GM12878 (cell line): ENCODE results near the gene COL3A1. TPM values are rescaled to one million over a fixed set of nuclear protein-coding genes. Genes with fewer than 3 reads are reported as not detected.

ENCODE experiments used
- ATAC-seq: fragments of 200-7000 bp; cut with Tn5 transposase; 3 replicates; pipeline ENCODE4 v1.9.1; 2020; ENCODE audit warnings: mild to moderate bottlenecking, moderate library complexity
- BruUV-seq: library from RNA; stranded (reverse); fragments of 400-500 nt; replicated peaks from 2 replicates; lab custom pipeline; 2021; lab: Mats Ljungman, UMichigan
- CTCF ChIA-PET: fragments of 300-600 bp; sonication (Branson Sonifier 250); formaldehyde crosslinking; extraction: SDS; loops from one replicate; lab custom pipeline; 2021; ENCODE audit warnings: inconsistent platforms; lab: Yijun Ruan, JAX
- POLR2A ChIA-PET: fragments of 350-600 bp; formaldehyde crosslinking; extraction: SDS; loops from one replicate; lab custom pipeline; 2021; ENCODE audit warnings: inconsistent platforms; lab: Charles Lee
- RAD21 ChIA-PET: fragments of 300-600 bp; sonication (Branson Sonifier 250); formaldehyde crosslinking; loops from one replicate; lab custom pipeline; 2023; ENCODE audit warnings: antibody characterized with exemption; ENCODE audit not compliant: unreplicated experiment; lab: Charles Lee
- SMC1A ChIA-PET: fragments of 300-600 bp; sonication (Branson Sonifier 250); formaldehyde crosslinking; loops from one replicate; lab custom pipeline; 2023; ENCODE audit not compliant: unreplicated experiment, uncharacterized antibody; lab: Charles Lee
- DNase-seq: peaks from one replicate; pipeline ENCODE4 v3.0.0-alpha.2; 2011; ENCODE audit warnings: low read depth, low spot score
- FAIRE-seq: peaks from 3 replicates; lab custom pipeline; 2011; peaks lifted over from hg19 to GRCh38; lab: Jason Lieb, UNC
- H2AFZ ChIP-seq: 2 replicates; pipeline ENCODE4 v1.6.0; 2011; ENCODE audit warnings: low read depth, low read length, control low read depth; ENCODE audit not compliant: control insufficient read depth
- H3K27ac ChIP-seq: 2 replicates; pipeline ENCODE4 v1.5.1; 2011; ENCODE audit warnings: control low read depth; ENCODE audit not compliant: control insufficient read depth, insufficient read depth
- H3K27me3 ChIP-seq, 2 experiments: replicated peaks in 1 of 2; 2 replicates each; pipeline versions ENCODE4 v1.6.0 to v1.6.1; 2011; ENCODE audit warnings: low read length in 1 of 2; ENCODE audit not compliant: control insufficient read depth in 2 of 2, insufficient read depth in 2 of 2
- H3K36me3 ChIP-seq, 2 experiments: 2 replicates each; pipeline ENCODE4 v1.5.1; 2011; ENCODE audit warnings: low read length in 1 of 2; ENCODE audit not compliant: control insufficient read depth in 2 of 2, insufficient read depth in 2 of 2
- H3K4me1 ChIP-seq: 2 replicates; pipeline ENCODE4 v1.6.1; 2011; ENCODE audit warnings: mild to moderate bottlenecking, low read length, moderate library complexity, mixed read lengths; ENCODE audit not compliant: control insufficient read depth, insufficient read depth
- H3K4me2 ChIP-seq: 2 replicates; pipeline ENCODE4 v1.6.0; 2011; ENCODE audit warnings: control low read depth; ENCODE audit not compliant: control insufficient read depth, insufficient read depth
- H3K4me3 ChIP-seq: fragments of 200-600 bp; sonication (generic); 2 replicates; pipeline ENCODE4 v1.5.1; 2016
- H3K79me2 ChIP-seq: 2 replicates; pipeline ENCODE4 v1.6.0; 2011; ENCODE audit warnings: low read length; ENCODE audit not compliant: control insufficient read depth, insufficient read depth
- H3K9ac ChIP-seq: 2 replicates; pipeline ENCODE4 v1.8.0; 2011; ENCODE audit warnings: low read length, control low read depth, mixed read lengths; ENCODE audit not compliant: control insufficient read depth, insufficient read depth
- H3K9me3 ChIP-seq: replicated peaks from 3 replicates; pipeline ENCODE4 v1.5.1; 2011; ENCODE audit warnings: mild to moderate bottlenecking, low read length; ENCODE audit not compliant: control insufficient read depth, insufficient read depth
- H4K20me1 ChIP-seq: 2 replicates; pipeline ENCODE4 v1.6.0; 2011; ENCODE audit not compliant: control insufficient read depth, insufficient read depth
- CEBPB ChIP-seq, 2 experiments: fragments of 150-350 bp in 1 of 2; IDR thresholded peaks; 2 replicates each; pipeline ENCODE4 v1.6.1; 2012 to 2014; ENCODE audit warnings: low read depth in 2 of 2, low read length in 2 of 2, borderline replicate concordance in 1 of 2, inconsistent platforms in 1 of 2
- E2F4 ChIP-seq: IDR thresholded peaks from 2 replicates; pipeline ENCODE4 v1.6.1; 2012; ENCODE audit warnings: low read depth, low read length, improper control_type of control experiment
- GATAD2B ChIP-seq: fragments of 450-650 bp; conservative IDR thresholded peaks from 2 replicates; pipeline ENCODE4 v1.6.1; 2017; ENCODE audit warnings: low read depth, mild to moderate bottlenecking, moderate library complexity
- LARP7 ChIP-seq: fragments of 450-650 bp; IDR thresholded peaks from 2 replicates; pipeline ENCODE4 v1.6.1; 2017; ENCODE audit warnings: mild to moderate bottlenecking
- NKRF ChIP-seq: fragments of 450-650 bp; conservative IDR thresholded peaks from 2 replicates; pipeline ENCODE4 v1.6.1; 2017; ENCODE audit warnings: mild to moderate bottlenecking, moderate library complexity
- NR2F1 ChIP-seq: fragments of 450-650 bp; conservative IDR thresholded peaks from 2 replicates; pipeline ENCODE4 v1.6.1; 2017; ENCODE audit warnings: mild to moderate bottlenecking
- SMARCA5 ChIP-seq: fragments of 450-650 bp; IDR thresholded peaks from 2 replicates; pipeline ENCODE4 v1.6.1; 2017; ENCODE audit warnings: mild to moderate bottlenecking
- ZNF592 ChIP-seq: fragments of 450-650 bp; IDR thresholded peaks from 2 replicates; pipeline ENCODE4 v1.6.1; 2017; ENCODE audit warnings: mild to moderate bottlenecking, moderate library complexity
- in situ Hi-C: fragments of 300-500 bp; cut with MboI; formaldehyde crosslinking; loops from 9 replicates; pipeline ENCODE4 v1.14.3; 2018; ENCODE audit warnings: mixed read lengths
- intact Hi-C: fragments of 100-400 bp; cut with micrococcal nuclease; formaldehyde crosslinking; loops from one replicate; pipeline ENCODE4 v1.14.2; 2022; ENCODE audit not compliant: unreplicated experiment
- polyA plus RNA-seq, 11 experiments: library from polyadenylated mRNA; depleted of rRNA in 4 of 11; unstranded in 6 of 11; stranded (reverse) in 5 of 11; fragments of >200 nt; fragmentation: Nextera tagmentation in 4 of 11; fragmentation: Illumina TruSeq in 1 of 11; extraction: Ambion mirVana in 4 of 11; extraction: Trizol in 1 of 11; gene quantifications; 1 replicate in 1 of 11; 2 replicates in 10 of 11; pipeline versions ENCODE4 v1.2.1 to v1.2.3, GENCODE V29; 2011 to 2016; ENCODE audit warnings: inconsistent platforms in 2 of 11, missing spikeins in 2 of 11, low read depth in 1 of 11
- total RNA-seq, 4 experiments: library from RNA; depleted of rRNA in 3 of 4; stranded (reverse); fragments of >200 nt in 3 of 4; fragmentation: Illumina TruSeq in 1 of 4; extraction: Trizol in 1 of 4; gene quantifications; 2 replicates each; pipeline versions ENCODE4 v1.2.1 to v1.2.3, GENCODE V29; 2013 to 2021

COL3A1 gene
- total and polyA plus RNA-seq, 10 of the 15 experiments (the other 5 are each of a cell fraction or from before 2014, with no cell fraction given): 0.04 to 0.67 (median 0.10) TPM; not detected in 2

- no peak for TF ChIP-seq LARP7
- TF ChIP-seq GATAD2B: no peak
- TF ChIP-seq, all 136 proteins: peak for 0
Measured at GRCh38 chr2:189015359-189015758, 41.2 kb downstream of the COL3A1 start (continued).

- ATAC-seq: no peak
- CTCF ChIA-PET: interaction anchor here (1.6 kb wide), 1 partner anchor 33 kb away, joined by 4 read pairs; no protein-coding TSS in a partner anchor
Measured at GRCh38 chr2:189016311-189016861, 42.2 kb downstream of the COL3A1 start.

GRCh38 chr2:189018631-189019030 lies 44.5 kb downstream of the COL3A1 start:
- FAIRE-seq (no peak), DNase-seq (no peak), ATAC-seq (no peak)
- Histone ChIP-seq H3K79me2 (no peaks in the 10 kb centered on the region), H2AFZ (no peak overlapping the region), H3K9ac (no peak overlapping the region), H3K4me2 (no peak overlapping the region), H3K27ac (no peak overlapping the region), H3K4me3 (no peak overlapping the region), H4K20me1 (no peaks in the 10 kb centered on the region), H3K9me3 (no peaks in the 10 kb centered on the region), H3K36me3 (no peaks in the 10 kb centered on the region), H3K27me3 (no peaks in the 10 kb centered on the region), H3K4me1 (no peaks in the 10 kb centered on the region)
- in situ Hi-C loops: no loop called here
- ChIA-PET RAD21 (no interaction called here), SMC1A (no interaction called here), CTCF (no interaction called here), POLR2A (no interaction called here)
- BruUV-seq: no TSS peak
- intact Hi-C loops: no loop called here
- no peak for TF ChIP-seq ZNF592
- no peak for TF ChIP-seq SMARCA5
- no peak for TF ChIP-seq CEBPB (IDR thresholded peaks at IDR 0.05; ENCODE audit: borderline replicate concordance in 1 of 2, low read depth in 2 of 2, low read length in 2 of 2)
- no peak for TF ChIP-seq NKRF

More at GRCh38 chr2:189016311-189016861, 42.2 kb downstream of the COL3A1 start:
- H3K9ac ChIP-seq: no peak overlapping the region
- no peak overlapping the region for H3K4me2 ChIP-seq
- H2AFZ ChIP-seq: no peak overlapping the region
- in situ Hi-C loops: no loop called here
- no peak for FAIRE-seq
- H3K27me3 ChIP-seq: no peaks in the 10 kb centered on the region
- H4K20me1 ChIP-seq: no peaks in the 10 kb centered on the region
- H3K9me3 ChIP-seq: no peaks in the 10 kb centered on the region
- BruUV-seq: no TSS peak
- no peak for DNase-seq
- H3K4me3 ChIP-seq: no peak overlapping the region
- H3K4me1 ChIP-seq: no peaks in the 10 kb centered on the region
- H3K36me3 ChIP-seq: no peaks in the 10 kb centered on the region
- RAD21 ChIA-PET: no interaction called here
- H3K79me2 ChIP-seq: no peaks in the 10 kb centered on the region
- H3K27ac ChIP-seq: no peak overlapping the region
- SMC1A ChIA-PET: no interaction called here
- POLR2A ChIA-PET: no interaction called here
- TF ChIP-seq NR2F1 (no peak), E2F4 (no peak)
- intact Hi-C loops: no loop called here
